ENCODE results near the gene AKT1S1. TPM values are rescaled to one million over a fixed set of nuclear protein-coding genes. Genes with fewer than 3 reads are reported as not detected.

The AKT1S1 gene
- total and polyA plus RNA-seq, 2 of the 13 experiments (the other 11 are each of a cell fraction or from before 2014, with no cell fraction given): 13.5 to 27.8 TPM

DNA sequence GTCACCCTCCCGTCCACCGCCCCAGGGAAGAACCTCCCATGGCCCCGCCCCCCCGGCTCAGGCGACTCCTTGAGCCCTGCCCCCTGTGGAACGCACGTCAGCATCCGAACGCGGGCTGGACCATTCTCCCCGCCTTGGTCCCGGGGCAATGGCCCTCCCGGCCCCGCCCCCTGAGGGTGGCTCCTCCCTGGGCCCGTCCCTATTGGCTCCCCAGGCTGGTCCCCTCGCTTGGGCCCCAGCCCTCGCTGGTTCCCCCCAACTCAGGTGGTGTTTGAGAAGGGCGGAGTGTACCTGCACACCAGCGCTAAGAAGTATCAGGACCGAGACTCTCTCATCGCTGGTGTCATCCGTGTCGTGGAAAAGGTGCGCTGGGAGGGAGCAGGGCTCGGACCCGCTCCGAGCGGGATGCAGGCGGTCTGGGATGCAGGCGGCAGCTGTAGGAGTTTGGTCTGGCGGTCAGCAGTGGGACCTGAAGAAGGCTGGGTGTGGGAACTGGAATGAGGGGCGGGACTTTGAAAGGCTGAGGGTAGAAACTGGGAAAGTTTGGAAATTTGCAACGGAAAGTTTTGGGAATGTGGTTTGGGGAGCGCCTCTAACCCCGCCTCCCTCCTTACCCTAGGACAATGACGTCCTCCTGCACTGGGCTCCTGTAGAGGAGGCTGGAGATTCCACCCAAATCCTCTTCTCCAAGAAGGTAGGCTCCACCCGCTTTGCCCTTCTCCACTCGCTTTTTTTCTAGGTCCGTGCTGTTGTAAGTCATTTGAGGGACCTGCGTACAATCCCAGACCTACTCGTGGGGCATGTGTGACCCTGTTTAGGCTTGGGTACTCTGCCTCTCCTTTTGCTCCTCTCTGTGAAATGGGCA lies 956 bp upstream of the AKT1S1 start (continued):
- TF ChIP-seq, protein P1, sequence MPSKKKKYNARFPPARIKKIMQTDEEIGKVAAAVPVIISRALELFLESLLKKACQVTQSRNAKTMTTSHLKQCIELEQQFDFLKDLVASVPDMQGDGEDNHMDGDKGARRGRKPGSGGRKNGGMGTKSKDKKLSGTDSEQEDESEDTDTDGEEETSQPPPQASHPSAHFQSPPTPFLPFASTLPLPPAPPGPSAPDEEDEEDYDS (CRISPR knock-in tag; IDR thresholded peaks at IDR 0.05): peak; percentile 35; the same call in 1 of the 2 replicates
- TF ChIP-seq ATF7-NPFF (CRISPR knock-in tag; IDR thresholded peaks at IDR 0.05; ENCODE audit: low read depth) (0 out of 2 replicates have a peak, but pooled peaks have one; percentile 37), DNMT1 (CRISPR knock-in tag; IDR thresholded peaks at IDR 0.05) (peak; percentile 41; the same call in 1 of the 2 replicates), SIN3A (IDR thresholded peaks at IDR 0.05; ENCODE audit: borderline replicate concordance, low read depth, low read length) (peak; percentile 57; the same call in 1 of the 2 replicates), MXI1 (IDR thresholded peaks at IDR 0.05; ENCODE audit: borderline replicate concordance, low read depth, low read length) (peak; percentile 57; the same call in 1 of the 3 replicates), POLR2AphosphoS2 (IDR thresholded peaks at IDR 0.05; ENCODE audit: low read depth, low read length) (no peak)

DNA sequence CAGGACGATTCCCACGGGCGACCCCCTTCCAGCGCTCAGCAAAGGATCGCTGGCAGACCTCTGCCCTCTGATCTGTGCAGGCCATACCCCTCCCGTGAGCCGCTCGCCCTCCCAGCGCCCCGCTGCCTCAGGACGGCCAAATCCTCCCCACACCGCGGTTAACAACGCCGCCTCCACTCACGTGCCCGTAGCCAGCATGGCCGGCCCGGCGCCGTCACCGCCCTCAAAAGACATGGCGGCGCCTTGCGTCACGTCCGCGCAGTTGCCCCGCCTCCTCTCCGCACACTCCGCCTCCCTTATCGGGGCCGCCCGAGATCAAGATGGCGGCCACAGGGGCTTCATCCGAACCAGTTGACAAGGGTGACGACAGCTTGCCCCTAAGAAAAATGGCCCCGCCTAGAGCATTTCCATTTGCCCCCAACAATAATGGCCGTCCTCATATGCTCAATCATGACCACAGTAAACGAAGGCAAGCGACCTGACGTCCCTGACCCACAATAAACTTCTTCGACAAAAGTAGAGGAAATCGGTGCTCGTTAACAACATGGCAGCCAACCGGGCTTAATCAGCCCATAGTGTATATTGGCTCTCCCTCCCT lies 634 bp downstream of the AKT1S1 start:
- ATAC-seq: peak; percentile 62
- peak overlapping the region; percentile 97 for H3K9ac ChIP-seq (ENCODE audit: insufficient read depth, low read depth, low read length)
- H3K27me3 ChIP-seq (ENCODE audit: control insufficient read depth in 1 of 2, insufficient read depth in 2 of 2, low read length in 2 of 2): no peaks in the 10 kb centered on the region; a peak in 1 of 5 replicates
- peaks cover 5% of the 10 kb centered on the region; the same call in 1 of the 2 replicates for H4K20me1 ChIP-seq (ENCODE audit: insufficient read depth, low read length)
- ChIA-PET POLR2A (interaction anchor here (0.6 to 3.3 kb wide), 15 partner anchors 7 to 397 kb away, joined by 3 to 21 read pairs (median 5); partner anchors contain the start of genes AP2A1, ATF5, NUP62 and PNKP), CTCF (ENCODE audit: low intra/inter-chr PET ratio, low total read pairs) (no interaction called here)
- peak overlapping the region; percentile 99 for H3K27ac ChIP-seq (ENCODE audit: extremely low read length, insufficient read depth, low read length)
- WGBS (ENCODE audit: low lambda C conversion rate): 0% methylated on average over 16 of the region's 46 CpGs
- peaks cover 31% of the 10 kb centered on the region for H3K4me1 ChIP-seq (ENCODE audit: insufficient read depth, low read length)
- intact Hi-C loops (cut with micrococcal nuclease; ENCODE audit: unreplicated experiment): no loop called here
- DNase-seq (ENCODE audit: low spot score): peak; percentile 96
- peak; percentile 54 for FAIRE-seq
- peaks cover 10 to 32% of the 10 kb centered on the region in 2 experiments; a peak in 4 of 5 replicates for H3K36me3 ChIP-seq (replicated peaks in 1 of 2; ENCODE audit: control insufficient read depth in 1 of 2, insufficient read depth in 2 of 2, low read length in 2 of 2)
- in situ Hi-C loops (cut with HindIII; ENCODE audit: extremely low pct_ligation_motif_present, low pct_unique_long_range_greater_than_20kb): no loop called here
- H3K9me3 ChIP-seq (ENCODE audit: low read length): no peaks in the 10 kb centered on the region
- H3K4me3 ChIP-seq (replicated peaks in 1 of 3; ENCODE audit: insufficient read depth in 1 of 3, low read depth in 2 of 3, low read length in 3 of 3): peak overlapping the region; percentile 77 to 99 (median 97)
- H3K4me2 ChIP-seq (ENCODE audit: low read depth, low read length): peak overlapping the region; percentile 91
- peaks cover 38% of the 10 kb centered on the region for H3K79me2 ChIP-seq (ENCODE audit: insufficient read depth, low read length)
- TSS peak; percentile 72 for BruUV-seq (replicated peaks)
- peak overlapping the region; percentile 89 for H2AFZ ChIP-seq (ENCODE audit: low read length)
- TF ChIP-seq, protein P2, sequence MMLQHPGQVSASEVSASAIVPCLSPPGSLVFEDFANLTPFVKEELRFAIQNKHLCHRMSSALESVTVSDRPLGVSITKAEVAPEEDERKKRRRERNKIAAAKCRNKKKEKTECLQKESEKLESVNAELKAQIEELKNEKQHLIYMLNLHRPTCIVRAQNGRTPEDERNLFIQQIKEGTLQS (CRISPR knock-in tag; IDR thresholded peaks at IDR 0.05): peak; percentile 64
- TF ChIP-seq ZBTB7A (CRISPR knock-in tag; IDR thresholded peaks at IDR 0.05) (no peak), HNF4A (CRISPR knock-in tag; IDR thresholded peaks at IDR 0.05) (peak; percentile 1; the same call in 1 of the 2 replicates), ZNF724P (CRISPR knock-in tag; IDR thresholded peaks at IDR 0.05; ENCODE audit: borderline replicate concordance) (no peak), ZNF776 (CRISPR knock-in tag; IDR thresholded peaks at IDR 0.05) (peak; percentile 50; the same call in 1 of the 2 replicates), BORCS8-MEF2B (CRISPR knock-in tag; IDR thresholded peaks at IDR 0.05) (peak; percentile 41; the same call in 1 of the 2 replicates), MTA3 (CRISPR knock-in tag; IDR thresholded peaks at IDR 0.05) (no peak), ZNF44 (CRISPR knock-in tag; IDR thresholded peaks at IDR 0.05) (no peak), FOSL1 (CRISPR knock-in tag; IDR thresholded peaks at IDR 0.05; ENCODE audit: borderline replicate concordance) (no peak)
- TF ChIP-seq, protein P3, sequence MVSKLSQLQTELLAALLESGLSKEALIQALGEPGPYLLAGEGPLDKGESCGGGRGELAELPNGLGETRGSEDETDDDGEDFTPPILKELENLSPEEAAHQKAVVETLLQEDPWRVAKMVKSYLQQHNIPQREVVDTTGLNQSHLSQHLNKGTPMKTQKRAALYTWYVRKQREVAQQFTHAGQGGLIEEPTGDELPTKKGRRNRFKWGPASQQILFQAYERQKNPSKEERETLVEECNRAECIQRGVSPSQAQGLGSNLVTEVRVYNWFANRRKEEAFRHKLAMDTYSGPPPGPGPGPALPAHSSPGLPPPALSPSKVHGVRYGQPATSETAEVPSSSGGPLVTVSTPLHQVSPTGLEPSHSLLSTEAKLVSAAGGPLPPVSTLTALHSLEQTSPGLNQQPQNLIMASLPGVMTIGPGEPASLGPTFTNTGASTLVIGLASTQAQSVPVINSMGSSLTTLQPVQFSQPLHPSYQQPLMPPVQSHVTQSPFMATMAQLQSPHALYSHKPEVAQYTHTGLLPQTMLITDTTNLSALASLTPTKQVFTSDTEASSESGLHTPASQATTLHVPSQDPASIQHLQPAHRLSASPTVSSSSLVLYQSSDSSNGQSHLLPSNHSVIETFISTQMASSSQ (IDR thresholded peaks at IDR 0.05; ENCODE audit: low read depth): no peak
- TF ChIP-seq, protein P3 (CRISPR knock-in tag; IDR thresholded peaks at IDR 0.05; ENCODE audit: borderline replicate concordance): peak; percentile 33; the same call in 1 of the 2 replicates
